ENCODE measurements around the gene TNFSF15. TPM values are rescaled to one million over a fixed set of nuclear protein-coding genes. Genes with fewer than 3 reads are reported as not detected.

Gene TNFSF15
- total RNA-seq, 1 donor from 2014 or later = not detected

GRCh38 chr9:114850871-114851270, 45.0 kb upstream of the TNFSF15 start:
- no peak overlapping the region for H3K9ac ChIP-seq
- Mint-ChIP-seq H3K4me3 (no peak overlapping the region), H3K27ac (no peak overlapping the region), H3K36me3 (no peaks in the 10 kb centered on the region), H3K27me3 (ENCODE audit: insufficient read depth, low read depth) (peaks cover 3% of the 10 kb centered on the region), H3K4me1 (peaks cover 6% of the 10 kb centered on the region), H3K9me3 (no peaks in the 10 kb centered on the region)
- no peaks in the 10 kb centered on the region for H4K20me1 ChIP-seq (ENCODE audit: low read depth)
- H3K36me3 ChIP-seq = no peaks in the 10 kb centered on the region
- no peaks in the 10 kb centered on the region for H3K79me2 ChIP-seq (ENCODE audit: low read depth)
- H3F3A ChIP-seq (ENCODE audit: low read depth) = no peaks in the 10 kb centered on the region
- H3K27ac ChIP-seq = no peak overlapping the region
- H3K4me1 ChIP-seq = no peaks in the 10 kb centered on the region
- H3K4me2 ChIP-seq = no peak overlapping the region
- DNase-seq (ENCODE audit: low spot score) = no peak
- H3K9me3 ChIP-seq (ENCODE audit: low read depth) = no peaks in the 10 kb centered on the region
- TF ChIP-seq EZH2phosphoT487 (IDR thresholded peaks at IDR 0.05) (no peak), CTCF (IDR thresholded peaks at IDR 0.05) (no peak), EZH2 (IDR thresholded peaks at IDR 0.05) (no peak)
- H2AFZ ChIP-seq (replicated peaks) = no peak overlapping the region
- no peaks in the 10 kb centered on the region for H3K27me3 ChIP-seq
- H3K4me3 ChIP-seq = no peak overlapping the region

GRCh38 chr9:114849450-114849849, 43.6 kb upstream of the TNFSF15 start:
- no peaks in the 10 kb centered on the region for H3K27me3 ChIP-seq
- no peaks in the 10 kb centered on the region for H3K36me3 ChIP-seq
- Mint-ChIP-seq H3K9me3 (no peaks in the 10 kb centered on the region), H3K4me3 (no peak overlapping the region), H3K27ac (no peak overlapping the region), H3K4me1 (peaks cover 6% of the 10 kb centered on the region), H3K27me3 (ENCODE audit: insufficient read depth, low read depth) (peaks cover 3% of the 10 kb centered on the region), H3K36me3 (no peaks in the 10 kb centered on the region)
- H4K20me1 ChIP-seq (ENCODE audit: low read depth) = no peaks in the 10 kb centered on the region
- no peaks in the 10 kb centered on the region for H3F3A ChIP-seq (ENCODE audit: low read depth)
- DNase-seq (ENCODE audit: low spot score) = no peak
- H3K9me3 ChIP-seq (ENCODE audit: low read depth) = no peaks in the 10 kb centered on the region
- H2AFZ ChIP-seq (replicated peaks) = no peak overlapping the region
- no peak overlapping the region for H3K27ac ChIP-seq
- no peak overlapping the region for H3K4me3 ChIP-seq
- no peak overlapping the region for H3K9ac ChIP-seq
- no peak for TF ChIP-seq EZH2 (IDR thresholded peaks at IDR 0.05)
- no peak for TF ChIP-seq CTCF (IDR thresholded peaks at IDR 0.05)
- TF ChIP-seq EZH2phosphoT487 (IDR thresholded peaks at IDR 0.05) = no peak
- H3K4me1 ChIP-seq = no peaks in the 10 kb centered on the region
- H3K4me2 ChIP-seq = no peak overlapping the region
- H3K79me2 ChIP-seq (ENCODE audit: low read depth) = no peaks in the 10 kb centered on the region

- TF ChIP-seq CTCF (IDR thresholded peaks at IDR 0.05) (no peak), EZH2 (IDR thresholded peaks at IDR 0.05) (no peak), EZH2phosphoT487 (IDR thresholded peaks at IDR 0.05) (no peak)
- H3K27ac Mint-ChIP-seq = no peak overlapping the region
These were observed 41.9 kb upstream of the TNFSF15 start for GRCh38 chr9:114847492-114848417.

More at GRCh38 chr9:114847492-114848417, 41.9 kb upstream of the TNFSF15 start:
- H3K4me2 ChIP-seq = no peak overlapping the region
- Mint-ChIP-seq H3K36me3 (no peaks in the 10 kb centered on the region), H3K4me1 (peaks cover 6% of the 10 kb centered on the region), H3K27me3 (ENCODE audit: insufficient read depth, low read depth) (peaks cover 3% of the 10 kb centered on the region), H3K9me3 (no peaks in the 10 kb centered on the region), H3K4me3 (no peak overlapping the region)
- H3K9me3 ChIP-seq (ENCODE audit: low read depth) = no peaks in the 10 kb centered on the region
- H4K20me1 ChIP-seq (ENCODE audit: low read depth) = no peaks in the 10 kb centered on the region
- no peak overlapping the region for H3K9ac ChIP-seq
- no peaks in the 10 kb centered on the region for H3K36me3 ChIP-seq
- H3K4me3 ChIP-seq = no peak overlapping the region
- no peak for DNase-seq (ENCODE audit: low spot score)
- H3K27me3 ChIP-seq = no peaks in the 10 kb centered on the region
- H2AFZ ChIP-seq (replicated peaks) = no peak overlapping the region
- H3K27ac ChIP-seq = no peak overlapping the region
- H3K4me1 ChIP-seq = no peaks in the 10 kb centered on the region
- no peaks in the 10 kb centered on the region for H3K79me2 ChIP-seq (ENCODE audit: low read depth)
- no peaks in the 10 kb centered on the region for H3F3A ChIP-seq (ENCODE audit: low read depth)

All from neural progenitor cell (in vitro differentiated cells).